ENCODE results near the gene MICALL2.

GRCh38 chr7:1473864-1474512, 14.7 kb upstream of the MICALL2 start:
- TF ChIP-seq CTCF (IDR thresholded peaks at IDR 0.05; ENCODE audit: low read depth, low read length) (peak; percentile 92), MAX (IDR thresholded peaks at IDR 0.05; ENCODE audit: low read depth, low read length) (peak; percentile 100), POLR2A (IDR thresholded peaks at IDR 0.05; ENCODE audit: extremely low read depth, insufficient read length) (peak; percentile 17)

Measured in NB4 (cell line).